Hepatocyte (in vitro differentiated cells): Measurements from ENCODE around the gene NOP58. TPM values are rescaled to one million over a fixed set of nuclear protein-coding genes. Genes with fewer than 3 reads are reported as not detected.
"Not testable (repeated sequence)": the region's sequence is repeated elsewhere in the genome, so short reads cannot be mapped to it uniquely, and the experiment has no call there.

Source experiments
- DNase-seq: peaks from one replicate; pipeline ENCODE4 v3.0.0-alpha.2; 2016; ENCODE audit warnings: low spot score
- H2AFZ ChIP-seq: fragments of 200-600 bp; sonication (generic); 2 replicates; pipeline ENCODE4 v1.6.0; 2016; ENCODE audit warnings: antibody characterized with exemption, mild to moderate bottlenecking
- H3K27ac ChIP-seq: fragments of 200-600 bp; sonication (generic); 2 replicates; pipeline ENCODE4 v1.5.1; 2016; ENCODE audit warnings: mild to moderate bottlenecking
- H3K27me3 ChIP-seq: fragments of 200-600 bp; sonication (generic); 2 replicates; pipeline ENCODE4 v1.6.1; 2016
- H3K36me3 ChIP-seq: fragments of 200-600 bp; sonication (generic); replicated peaks from 2 replicates; pipeline ENCODE4 v1.5.1; 2016; ENCODE audit warnings: low read depth; ENCODE audit not compliant: insufficient read depth
- H3K4me1 ChIP-seq: fragments of 200-600 bp; sonication (generic); 2 replicates; pipeline ENCODE4 v1.5.1; 2016; ENCODE audit warnings: mild to moderate bottlenecking, moderate library complexity; ENCODE audit not compliant: insufficient read depth
- H3K4me2 ChIP-seq: fragments of 200-600 bp; sonication (generic); 2 replicates; pipeline ENCODE4 v1.6.0; 2016
- H3K4me3 ChIP-seq: fragments of 200-600 bp; sonication (generic); 2 replicates; pipeline ENCODE4 v1.5.1; 2016; ENCODE audit warnings: mild to moderate bottlenecking
- H3K79me2 ChIP-seq: fragments of 200-600 bp; sonication (generic); 2 replicates; pipeline ENCODE4 v1.6.0; 2017; ENCODE audit warnings: mild to moderate bottlenecking
- H3K9me2 ChIP-seq: fragments of 200-600 bp; sonication (generic); replicated peaks from 2 replicates; pipeline ENCODE4 v1.6.0; 2017; ENCODE audit warnings: mild to moderate bottlenecking; ENCODE audit not compliant: insufficient read depth
- H3K9me3 ChIP-seq: fragments of 200-600 bp; sonication (generic); 2 replicates; pipeline ENCODE4 v1.5.1; 2016; ENCODE audit warnings: low read depth, mild to moderate bottlenecking
- H4K20me1 ChIP-seq: fragments of 200-600 bp; sonication (generic); 2 replicates; pipeline ENCODE4 v1.6.0; 2016; ENCODE audit warnings: mild to moderate bottlenecking; ENCODE audit not compliant: insufficient read depth, poor library complexity, severe bottlenecking
- CTCF ChIP-seq: fragments of 200-600 bp; sonication (generic); IDR thresholded peaks from 2 replicates; pipeline ENCODE4 v1.5.1; 2016; ENCODE audit warnings: antibody characterized with exemption, mild to moderate bottlenecking; ENCODE audit not compliant: poor library complexity
- EZH2 ChIP-seq: fragments of 200-600 bp; sonication (generic); IDR thresholded peaks from 2 replicates; pipeline ENCODE4 v1.6.1; 2016; ENCODE audit warnings: antibody characterized with exemption, mild to moderate bottlenecking, borderline replicate concordance
- EZH2phosphoT487 ChIP-seq: fragments of 200-600 bp; sonication (generic); IDR thresholded peaks from one replicate; pipeline ENCODE4 v1.6.1; 2018; ENCODE audit warnings: antibody characterized with exemption, mild to moderate bottlenecking, low read depth, moderate library complexity; ENCODE audit not compliant: unreplicated experiment, severe bottlenecking
- WGBS: methylation state at CpG from one replicate; pipeline ENCODE4 v1.1.6; 2016; ENCODE audit warnings: low lambda C conversion rate; ENCODE audit errors: missing lambda C conversion rate; 5-methylcytosine and 5-hydroxymethylcytosine counted together
- polyA plus RNA-seq: library from polyadenylated mRNA; unstranded; fragments of >200 nt; fragmentation: Nextera tagmentation; extraction: Ambion mirVana; gene quantifications from 2 replicates; pipeline ENCODE4 v1.2.1, GENCODE V29; 2016
- total RNA-seq: library from RNA; depleted of rRNA; stranded (reverse); fragments of >200 nt; gene quantifications from 2 replicates; pipeline ENCODE4 v1.2.3, GENCODE V29; 2014

NOP58 gene
- total and polyA plus RNA-seq, 2 experiments from 2014 or later = 57.0 to 57.3 TPM

- WGBS = 54% methylated on average over 4 of the region's 4 CpGs
Measured at GRCh38 chr2:202261531-202261930, 4.0 kb upstream of the NOP58 start.

GRCh38 chr2:202267495-202267894 lies 1.9 kb downstream of the NOP58 start:
- H3K4me2 ChIP-seq = peak overlapping the region; percentile 81
- no peak overlapping the region for H2AFZ ChIP-seq
- H3K9me3 ChIP-seq = no peaks in the 10 kb centered on the region
- H3K79me2 ChIP-seq = peaks cover 72% of the 10 kb centered on the region
- no peaks in the 10 kb centered on the region for H3K9me2 ChIP-seq
- TF ChIP-seq EZH2 = no peak
- TF ChIP-seq CTCF = no peak
- no peak for TF ChIP-seq EZH2phosphoT487
- WGBS = 23% methylated on average over 9 of the region's 9 CpGs
- no peak overlapping the region for H3K27ac ChIP-seq
- no peak for DNase-seq
- peaks cover 3% of the 10 kb centered on the region for H3K4me1 ChIP-seq
- peak overlapping the region; percentile 60 for H3K4me3 ChIP-seq
- no peaks in the 10 kb centered on the region for H3K27me3 ChIP-seq
- peaks cover 58% of the 10 kb centered on the region for H4K20me1 ChIP-seq
- H3K36me3 ChIP-seq = no peaks in the 10 kb centered on the region

More at GRCh38 chr2:202261531-202261930, 4.0 kb upstream of the NOP58 start:
- Histone ChIP-seq H3K27ac (no peak overlapping the region), H4K20me1 (peaks cover 5% of the 10 kb centered on the region), H3K4me1 (peaks cover 3% of the 10 kb centered on the region), H3K79me2 (peaks cover 12% of the 10 kb centered on the region), H3K4me3 (no peak overlapping the region), H3K9me2 (no peaks in the 10 kb centered on the region), H3K9me3 (no peaks in the 10 kb centered on the region), H3K36me3 (no peaks in the 10 kb centered on the region), H2AFZ (no peak overlapping the region), H3K4me2 (no peak overlapping the region), H3K27me3 (no peaks in the 10 kb centered on the region)
- no peak for TF ChIP-seq EZH2phosphoT487
- TF ChIP-seq EZH2 = no peak
- no peak for TF ChIP-seq CTCF
- DNase-seq = no peak

- peaks cover 87% of the 10 kb centered on the region for H3K79me2 ChIP-seq
- 85% methylated on average over 9 of the region's 9 CpGs for WGBS
- no peaks in the 10 kb centered on the region for H3K9me3 ChIP-seq
- no peak overlapping the region for H3K4me3 ChIP-seq
- H3K4me1 ChIP-seq = peaks cover under 1% of the 10 kb centered on the region
- H3K36me3 ChIP-seq = no peaks in the 10 kb centered on the region
- TF ChIP-seq CTCF = no peak
- TF ChIP-seq EZH2phosphoT487 = no peak
- no peak overlapping the region for H3K4me2 ChIP-seq
- H2AFZ ChIP-seq = no peak overlapping the region
- H3K27me3 ChIP-seq = no peaks in the 10 kb centered on the region
- peaks cover 76% of the 10 kb centered on the region for H4K20me1 ChIP-seq
- no peaks in the 10 kb centered on the region for H3K9me2 ChIP-seq
- DNase-seq = no peak
- H3K27ac ChIP-seq = no peak overlapping the region
Measured at GRCh38 chr2:202269585-202269984, 4.0 kb downstream of the NOP58 start.

GRCh38 chr2:202270487-202270886 lies 4.9 kb downstream of the NOP58 start:
- H3K9me3 ChIP-seq = no peaks in the 10 kb centered on the region
- no peaks in the 10 kb centered on the region for H3K36me3 ChIP-seq
- H3K27me3 ChIP-seq = no peaks in the 10 kb centered on the region
- peaks cover 96% of the 10 kb centered on the region for H3K79me2 ChIP-seq
- peaks cover 85% of the 10 kb centered on the region for H4K20me1 ChIP-seq
- no peaks in the 10 kb centered on the region for H3K9me2 ChIP-seq
- H2AFZ ChIP-seq = no peak overlapping the region
- TF ChIP-seq CTCF (no peak), EZH2phosphoT487 (no peak), EZH2 (no peak)
- no peak for DNase-seq
- no peaks in the 10 kb centered on the region for H3K4me1 ChIP-seq
- no peak overlapping the region for H3K27ac ChIP-seq
- WGBS = 95% methylated on average over 3 of the region's 3 CpGs
- H3K4me2 ChIP-seq = no peak overlapping the region
- H3K4me3 ChIP-seq = no peak overlapping the region

- H3K27me3 ChIP-seq, H3K4me1 ChIP-seq, H3K9me2 ChIP-seq, DNase-seq, H3K36me3 ChIP-seq, H2AFZ ChIP-seq, H3K9me3 ChIP-seq, H3K27ac ChIP-seq, H3K4me2 ChIP-seq, H3K4me3 ChIP-seq: not testable (repeated sequence)
- Histone ChIP-seq H4K20me1 (peaks cover 49% of the 10 kb centered on the region), H3K79me2 (peaks cover 92% of the 10 kb centered on the region)
- 97% methylated on average over 11 of the region's 11 CpGs for WGBS
Measured at GRCh38 chr2:202276078-202276720, 10.6 kb downstream of the NOP58 start.
